ENCODE data around the gene BARX2.

DNA sequence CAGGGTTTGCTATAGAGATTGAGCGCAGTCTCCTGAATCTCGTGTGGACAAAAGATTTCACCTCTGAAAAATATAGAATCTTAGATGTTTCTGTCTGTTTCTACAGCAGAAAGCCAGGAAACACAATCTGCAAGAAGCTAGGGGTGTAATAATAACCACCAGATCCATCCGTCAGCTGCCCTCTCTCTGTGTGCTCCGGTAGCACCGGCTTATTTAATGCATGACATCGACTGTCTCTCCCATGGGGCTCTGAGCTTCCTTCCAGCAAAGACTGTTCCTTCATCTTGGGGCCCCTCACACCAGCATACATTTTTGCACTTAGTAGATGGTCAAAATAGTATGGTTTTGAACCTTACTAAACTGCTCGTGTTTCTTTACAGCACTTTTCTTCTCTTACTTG is 20.2 kb downstream of the BARX2 start:
- no peak for TF ChIP-seq POLR2AphosphoS5 (IDR thresholded peaks at IDR 0.05)
- TF ChIP-seq, protein P1, sequence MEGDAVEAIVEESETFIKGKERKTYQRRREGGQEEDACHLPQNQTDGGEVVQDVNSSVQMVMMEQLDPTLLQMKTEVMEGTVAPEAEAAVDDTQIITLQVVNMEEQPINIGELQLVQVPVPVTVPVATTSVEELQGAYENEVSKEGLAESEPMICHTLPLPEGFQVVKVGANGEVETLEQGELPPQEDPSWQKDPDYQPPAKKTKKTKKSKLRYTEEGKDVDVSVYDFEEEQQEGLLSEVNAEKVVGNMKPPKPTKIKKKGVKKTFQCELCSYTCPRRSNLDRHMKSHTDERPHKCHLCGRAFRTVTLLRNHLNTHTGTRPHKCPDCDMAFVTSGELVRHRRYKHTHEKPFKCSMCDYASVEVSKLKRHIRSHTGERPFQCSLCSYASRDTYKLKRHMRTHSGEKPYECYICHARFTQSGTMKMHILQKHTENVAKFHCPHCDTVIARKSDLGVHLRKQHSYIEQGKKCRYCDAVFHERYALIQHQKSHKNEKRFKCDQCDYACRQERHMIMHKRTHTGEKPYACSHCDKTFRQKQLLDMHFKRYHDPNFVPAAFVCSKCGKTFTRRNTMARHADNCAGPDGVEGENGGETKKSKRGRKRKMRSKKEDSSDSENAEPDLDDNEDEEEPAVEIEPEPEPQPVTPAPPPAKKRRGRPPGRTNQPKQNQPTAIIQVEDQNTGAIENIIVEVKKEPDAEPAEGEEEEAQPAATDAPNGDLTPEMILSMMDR (IDR thresholded peaks at IDR 0.05) = no peak
